Measurements from ENCODE around the gene NPR3.

Gene NPR3

DNA sequence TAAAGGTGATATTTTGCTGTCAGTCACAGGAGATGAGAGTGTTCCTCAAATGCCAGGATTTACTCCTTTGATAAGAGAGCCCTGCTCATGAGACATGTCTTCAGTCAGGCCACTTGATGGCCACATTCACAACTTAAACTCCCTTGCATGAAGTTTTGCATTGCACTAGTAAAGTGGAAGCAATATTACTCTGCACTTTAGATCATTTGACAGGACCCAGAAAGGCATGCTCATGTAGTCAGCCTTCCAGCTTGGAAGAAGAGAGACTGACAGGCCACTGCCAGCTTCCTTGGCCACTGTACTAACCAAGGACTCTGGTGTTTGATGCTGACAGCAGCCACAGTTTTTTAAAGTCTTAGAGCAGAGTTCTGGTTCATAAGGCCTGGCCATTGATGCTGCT is 42.6 kb downstream of the NPR3 start:
- no peaks in the 10 kb centered on the region for H3K4me1 ChIP-seq (ENCODE audit: control insufficient read depth in 1 of 2, insufficient read depth in 2 of 2, low read length in 2 of 2)
- H3K36me3 ChIP-seq (ENCODE audit: control insufficient read depth in 1 of 2, insufficient read depth in 2 of 2, low read length in 2 of 2): no peaks in the 10 kb centered on the region
- no peak overlapping the region for H3K4me3 ChIP-seq (ENCODE audit: low read depth in 1 of 2, low read length in 2 of 2)
- H3K9ac ChIP-seq (ENCODE audit: low read depth in 1 of 2, low read length in 2 of 2): no peak overlapping the region
- H3K9me3 ChIP-seq (ENCODE audit: control insufficient read depth in 1 of 2, low read length in 2 of 2): peaks cover 4 to 5% of the 10 kb centered on the region in 2 donors
- no peak overlapping the region for H3K27ac ChIP-seq (ENCODE audit: low read depth, low read length)
- H3K27me3 ChIP-seq (ENCODE audit: control insufficient read depth in 1 of 2, insufficient read depth in 2 of 2, low read length in 2 of 2): no peaks in the 10 kb centered on the region

DNA sequence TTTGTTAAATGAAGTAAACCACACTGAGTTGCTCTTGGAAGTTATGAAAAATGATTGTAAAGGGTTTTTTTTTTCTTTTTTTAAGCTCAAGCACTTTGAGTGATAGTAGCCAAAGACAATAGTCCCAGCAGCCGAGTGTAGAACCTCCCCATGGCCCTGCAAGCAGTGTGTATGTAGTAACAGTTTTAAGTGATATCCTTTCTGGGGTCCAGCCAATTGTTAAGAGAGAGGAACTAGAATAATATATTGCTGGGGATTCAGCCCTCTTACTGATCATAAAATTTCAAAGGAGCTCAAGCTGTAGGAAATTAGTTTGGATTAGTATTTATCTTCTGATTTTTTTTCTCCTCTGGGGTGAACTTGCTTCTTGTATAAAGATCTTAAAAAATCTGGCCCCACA is 43.2 kb downstream of the NPR3 start:
- Histone ChIP-seq H3K4me3 (ENCODE audit: low read depth in 1 of 2, low read length in 2 of 2) (no peak overlapping the region), H3K36me3 (ENCODE audit: control insufficient read depth in 1 of 2, insufficient read depth in 2 of 2, low read length in 2 of 2) (no peaks in the 10 kb centered on the region), H3K27me3 (ENCODE audit: control insufficient read depth in 1 of 2, insufficient read depth in 2 of 2, low read length in 2 of 2) (no peaks in the 10 kb centered on the region), H3K9me3 (ENCODE audit: control insufficient read depth in 1 of 2, low read length in 2 of 2) (peaks cover 4 to 5% of the 10 kb centered on the region in 2 donors), H3K4me1 (ENCODE audit: control insufficient read depth in 1 of 2, insufficient read depth in 2 of 2, low read length in 2 of 2) (no peaks in the 10 kb centered on the region), H3K27ac (ENCODE audit: low read depth, low read length) (no peak overlapping the region), H3K9ac (ENCODE audit: low read depth in 1 of 2, low read length in 2 of 2) (no peak overlapping the region)

DNA sequence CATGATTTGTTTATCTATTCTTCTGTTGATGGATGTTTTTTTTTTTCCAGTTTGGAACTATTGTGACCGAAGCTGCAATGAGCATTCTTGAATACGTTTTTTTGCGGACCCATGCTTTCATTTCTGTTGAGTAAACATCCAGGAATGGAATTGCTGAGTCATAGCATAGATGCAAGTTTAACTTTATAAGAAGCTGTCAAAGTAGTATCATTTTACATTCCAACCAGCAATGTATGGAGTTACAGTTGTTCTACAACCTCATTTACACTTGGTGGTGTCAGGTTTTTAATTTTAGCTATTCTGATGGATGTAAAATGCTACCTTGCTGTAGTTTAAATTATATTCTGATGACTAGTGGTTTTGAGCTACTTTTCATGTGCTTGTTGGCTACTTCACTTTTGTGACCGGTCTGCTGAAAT is 49.0 kb downstream of the NPR3 start:
- H3K27me3 ChIP-seq (ENCODE audit: control insufficient read depth in 1 of 2, insufficient read depth in 2 of 2, low read length in 2 of 2): no peaks in the 10 kb centered on the region
- H3K36me3 ChIP-seq (ENCODE audit: control insufficient read depth in 1 of 2, insufficient read depth in 2 of 2, low read length in 2 of 2): no peaks in the 10 kb centered on the region
- no peak overlapping the region for H3K4me3 ChIP-seq (ENCODE audit: low read depth in 1 of 2, low read length in 2 of 2)
- no peaks in the 10 kb centered on the region for H3K4me1 ChIP-seq (ENCODE audit: control insufficient read depth in 1 of 2, insufficient read depth in 2 of 2, low read length in 2 of 2)
- peaks cover 4 to 5% of the 10 kb centered on the region in 2 donors for H3K9me3 ChIP-seq (ENCODE audit: control insufficient read depth in 1 of 2, low read length in 2 of 2)
- no peak overlapping the region for H3K9ac ChIP-seq (ENCODE audit: low read depth in 1 of 2, low read length in 2 of 2)
- no peak overlapping the region for H3K27ac ChIP-seq (ENCODE audit: low read depth, low read length)

DNA sequence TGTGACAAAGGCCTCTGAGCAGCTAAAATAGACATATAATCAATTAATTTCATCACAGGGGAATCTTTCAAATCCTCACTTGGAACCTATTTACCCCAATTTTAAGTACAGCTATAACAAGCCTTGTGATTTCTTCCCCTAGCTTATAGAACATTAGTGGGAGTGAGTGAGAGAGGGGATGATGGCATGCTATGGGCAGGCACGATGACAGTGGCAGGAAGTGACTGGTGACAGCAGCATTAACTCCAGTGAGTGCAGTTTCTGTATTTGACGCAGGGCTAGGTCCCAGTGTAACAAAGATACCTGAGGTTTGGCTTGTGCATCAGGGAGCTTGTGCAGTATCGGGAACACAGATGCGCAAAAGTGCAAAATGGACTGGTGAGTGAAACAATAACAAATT is 54.1 kb downstream of the NPR3 start:
- Histone ChIP-seq H3K36me3 (ENCODE audit: control insufficient read depth in 1 of 2, insufficient read depth in 2 of 2, low read length in 2 of 2) (no peaks in the 10 kb centered on the region), H3K27me3 (ENCODE audit: control insufficient read depth in 1 of 2, insufficient read depth in 2 of 2, low read length in 2 of 2) (no peaks in the 10 kb centered on the region), H3K4me3 (ENCODE audit: low read depth in 1 of 2, low read length in 2 of 2) (no peak overlapping the region), H3K27ac (ENCODE audit: low read depth, low read length) (no peak overlapping the region), H3K4me1 (ENCODE audit: control insufficient read depth in 1 of 2, insufficient read depth in 2 of 2, low read length in 2 of 2) (no peaks in the 10 kb centered on the region), H3K9ac (ENCODE audit: low read depth in 1 of 2, low read length in 2 of 2) (no peak overlapping the region), H3K9me3 (ENCODE audit: control insufficient read depth in 1 of 2, low read length in 2 of 2) (no peaks in the 10 kb centered on the region)

DNA sequence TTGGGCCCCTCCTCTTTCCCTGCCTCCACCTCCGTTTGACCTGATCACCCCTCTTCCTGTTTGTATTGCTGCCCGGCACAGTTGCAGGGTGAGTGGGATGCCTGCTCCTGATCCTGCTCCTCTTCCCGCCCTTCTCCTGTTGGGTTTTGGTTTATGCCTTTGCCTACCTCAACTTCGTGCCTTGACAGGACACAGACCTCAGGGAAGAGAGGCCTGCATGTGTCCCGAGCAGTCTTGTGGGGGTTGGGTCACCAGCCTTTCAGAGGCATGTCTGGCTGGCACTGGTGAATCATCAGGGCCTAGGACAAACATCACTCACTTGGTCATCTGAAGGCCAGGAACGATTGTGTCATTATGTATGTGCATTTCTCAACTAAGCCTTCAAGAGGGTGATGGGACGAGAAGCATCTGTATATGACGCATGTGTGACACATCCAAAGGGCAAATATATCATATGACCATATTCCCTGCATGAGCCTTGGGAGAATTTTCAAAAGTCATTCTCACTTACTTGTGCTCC is 56.9 kb downstream of the NPR3 start:
- Histone ChIP-seq H3K9ac (ENCODE audit: low read depth in 1 of 2, low read length in 2 of 2) (no peak overlapping the region), H3K27ac (ENCODE audit: low read depth, low read length) (no peak overlapping the region)

DNA sequence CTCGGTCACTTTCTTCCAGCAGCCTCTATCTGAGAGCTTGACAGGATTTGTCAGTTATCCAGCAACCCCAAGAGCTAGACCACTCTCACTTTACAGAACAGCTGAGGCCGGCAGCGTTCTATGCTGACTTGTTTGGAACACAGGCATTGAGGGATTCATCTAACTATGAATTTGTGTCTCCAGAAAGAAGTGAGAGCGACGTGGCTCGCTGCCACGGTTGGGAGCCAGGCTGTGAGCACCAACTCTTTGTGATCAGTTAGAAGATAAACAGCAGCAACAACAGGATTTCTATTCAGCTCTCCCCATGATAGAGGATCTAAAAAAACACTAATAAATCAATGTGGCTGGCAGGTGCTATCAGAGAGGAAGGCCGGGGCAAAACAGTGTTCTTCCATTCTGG is 58.6 kb downstream of the NPR3 start:
- Histone ChIP-seq H3K9ac (ENCODE audit: low read depth in 1 of 2, low read length in 2 of 2) (no peak overlapping the region), H3K4me1 (ENCODE audit: control insufficient read depth in 1 of 2, insufficient read depth in 2 of 2, low read length in 2 of 2) (no peaks in the 10 kb centered on the region), H3K27me3 (ENCODE audit: control insufficient read depth in 1 of 2, insufficient read depth in 2 of 2, low read length in 2 of 2) (no peaks in the 10 kb centered on the region), H3K4me3 (ENCODE audit: low read depth in 1 of 2, low read length in 2 of 2) (no peak overlapping the region), H3K36me3 (ENCODE audit: control insufficient read depth in 1 of 2, insufficient read depth in 2 of 2, low read length in 2 of 2) (no peaks in the 10 kb centered on the region), H3K27ac (ENCODE audit: low read depth, low read length) (no peak overlapping the region), H3K9me3 (ENCODE audit: control insufficient read depth in 1 of 2, low read length in 2 of 2) (no peaks in the 10 kb centered on the region)

More for the DNA sequence above, 56.9 kb downstream of the NPR3 start:
- no peaks in the 10 kb centered on the region for H3K9me3 ChIP-seq (ENCODE audit: control insufficient read depth in 1 of 2, low read length in 2 of 2)
- no peak overlapping the region for H3K4me3 ChIP-seq (ENCODE audit: low read depth in 1 of 2, low read length in 2 of 2)
- no peaks in the 10 kb centered on the region for H3K27me3 ChIP-seq (ENCODE audit: control insufficient read depth in 1 of 2, insufficient read depth in 2 of 2, low read length in 2 of 2)
- H3K36me3 ChIP-seq (ENCODE audit: control insufficient read depth in 1 of 2, insufficient read depth in 2 of 2, low read length in 2 of 2): no peaks in the 10 kb centered on the region
- H3K4me1 ChIP-seq (ENCODE audit: control insufficient read depth in 1 of 2, insufficient read depth in 2 of 2, low read length in 2 of 2): no peaks in the 10 kb centered on the region

DNA sequence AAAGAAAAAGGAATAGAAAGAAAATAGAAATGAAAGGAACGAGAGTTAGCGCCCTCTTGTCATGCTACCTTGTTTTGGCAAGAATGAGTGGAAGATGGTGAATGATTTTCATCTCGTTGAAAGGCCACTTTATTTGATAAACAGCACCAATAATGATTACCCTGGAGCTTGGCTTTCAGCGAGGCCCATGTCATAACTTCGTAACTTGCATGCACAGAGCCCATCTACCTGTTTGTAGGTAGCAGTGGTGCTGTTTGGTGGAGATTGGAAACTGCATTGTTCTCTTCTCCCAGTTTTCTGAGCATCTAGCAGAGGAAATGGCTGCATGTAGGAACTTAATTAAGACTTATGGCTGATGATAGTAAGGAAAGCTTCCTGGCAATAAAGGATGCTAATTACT is 59.3 kb downstream of the NPR3 start:
- no peaks in the 10 kb centered on the region for H3K9me3 ChIP-seq (ENCODE audit: control insufficient read depth in 1 of 2, low read length in 2 of 2)
- H3K4me3 ChIP-seq (ENCODE audit: low read depth in 1 of 2, low read length in 2 of 2): no peak overlapping the region
- no peak overlapping the region for H3K9ac ChIP-seq (ENCODE audit: low read depth in 1 of 2, low read length in 2 of 2)
- H3K36me3 ChIP-seq (ENCODE audit: control insufficient read depth in 1 of 2, insufficient read depth in 2 of 2, low read length in 2 of 2): no peaks in the 10 kb centered on the region
- H3K27me3 ChIP-seq (ENCODE audit: control insufficient read depth in 1 of 2, insufficient read depth in 2 of 2, low read length in 2 of 2): no peaks in the 10 kb centered on the region
- H3K4me1 ChIP-seq (ENCODE audit: control insufficient read depth in 1 of 2, insufficient read depth in 2 of 2, low read length in 2 of 2): no peaks in the 10 kb centered on the region
- H3K27ac ChIP-seq (ENCODE audit: low read depth, low read length): no peak overlapping the region

DNA sequence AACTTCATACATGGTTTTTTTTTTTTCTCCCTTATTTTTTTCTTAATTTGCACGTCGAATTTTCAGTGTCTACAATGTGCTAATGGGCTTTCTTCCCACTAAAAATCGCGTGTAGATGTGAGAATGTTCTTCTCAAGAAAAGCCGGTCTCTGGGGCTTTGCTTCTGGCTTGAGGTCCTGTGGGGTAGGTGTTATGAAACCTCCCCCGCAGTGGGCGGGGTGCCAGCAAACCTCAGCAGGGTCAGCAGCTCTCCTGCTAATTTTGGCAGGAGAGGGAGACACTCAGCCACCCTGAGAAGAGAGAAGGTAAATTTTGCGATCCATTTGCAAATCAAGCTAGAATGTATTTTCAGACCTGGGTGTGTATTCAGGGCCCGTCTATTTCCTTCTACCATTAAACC is 59.9 kb downstream of the NPR3 start:
- Histone ChIP-seq H3K27ac (ENCODE audit: low read depth, low read length) (no peak overlapping the region), H3K4me3 (ENCODE audit: low read depth in 1 of 2, low read length in 2 of 2) (no peak overlapping the region), H3K27me3 (ENCODE audit: control insufficient read depth in 1 of 2, insufficient read depth in 2 of 2, low read length in 2 of 2) (no peaks in the 10 kb centered on the region), H3K9ac (ENCODE audit: low read depth in 1 of 2, low read length in 2 of 2) (no peak overlapping the region), H3K9me3 (ENCODE audit: control insufficient read depth in 1 of 2, low read length in 2 of 2) (no peaks in the 10 kb centered on the region), H3K36me3 (ENCODE audit: control insufficient read depth in 1 of 2, insufficient read depth in 2 of 2, low read length in 2 of 2) (no peaks in the 10 kb centered on the region), H3K4me1 (ENCODE audit: control insufficient read depth in 1 of 2, insufficient read depth in 2 of 2, low read length in 2 of 2) (no peaks in the 10 kb centered on the region)

DNA sequence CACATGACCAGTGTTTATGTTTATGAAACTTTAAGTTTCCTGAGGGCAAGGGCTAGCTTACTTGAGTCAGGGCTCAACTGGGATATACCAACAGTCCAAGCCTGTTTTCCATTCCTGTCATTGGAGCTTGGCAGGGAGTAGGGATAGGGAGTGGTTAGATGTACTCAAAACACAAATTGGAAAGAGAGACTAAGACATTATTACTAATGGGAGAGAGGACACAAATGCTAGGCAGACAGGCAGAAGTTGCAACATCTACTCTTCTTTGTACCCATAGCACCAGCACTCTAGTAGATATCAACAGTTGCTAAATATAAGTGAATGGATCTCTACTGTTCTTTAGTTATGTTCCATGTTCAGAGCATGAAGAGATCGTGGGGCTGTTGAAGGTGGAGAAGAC is 62.8 kb downstream of the NPR3 start:
- Histone ChIP-seq H3K36me3 (ENCODE audit: control insufficient read depth in 1 of 2, insufficient read depth in 2 of 2, low read length in 2 of 2) (no peaks in the 10 kb centered on the region), H3K4me3 (ENCODE audit: low read depth in 1 of 2, low read length in 2 of 2) (no peak overlapping the region), H3K9me3 (ENCODE audit: control insufficient read depth in 1 of 2, low read length in 2 of 2) (no peaks in the 10 kb centered on the region), H3K4me1 (ENCODE audit: control insufficient read depth in 1 of 2, insufficient read depth in 2 of 2, low read length in 2 of 2) (no peaks in the 10 kb centered on the region), H3K27me3 (ENCODE audit: control insufficient read depth in 1 of 2, insufficient read depth in 2 of 2, low read length in 2 of 2) (no peaks in the 10 kb centered on the region), H3K9ac (ENCODE audit: low read depth in 1 of 2, low read length in 2 of 2) (no peak overlapping the region), H3K27ac (ENCODE audit: low read depth, low read length) (no peak overlapping the region)

DNA sequence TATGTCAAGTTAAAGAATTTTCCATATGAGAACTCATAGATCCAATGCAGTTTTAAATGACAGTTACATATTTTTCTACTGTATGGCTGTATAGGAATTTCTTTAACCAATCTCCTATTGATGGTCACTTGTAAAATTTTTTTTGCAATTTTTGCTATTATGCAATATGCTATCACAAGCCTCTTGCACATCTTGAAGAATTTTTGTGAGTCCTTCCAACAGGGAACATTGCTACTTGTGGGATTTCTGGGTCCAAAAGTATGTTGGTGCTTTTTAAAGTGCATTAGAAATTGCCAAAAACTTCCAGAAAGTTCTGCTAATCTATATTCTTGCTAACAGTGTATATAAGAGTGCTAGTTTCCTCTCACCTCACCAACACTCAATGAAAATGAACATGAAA is 65.1 kb downstream of the NPR3 start:
- H3K9ac ChIP-seq (ENCODE audit: low read depth in 1 of 2, low read length in 2 of 2): no peak overlapping the region
- H3K9me3 ChIP-seq (ENCODE audit: control insufficient read depth in 1 of 2, low read length in 2 of 2): no peaks in the 10 kb centered on the region
- no peaks in the 10 kb centered on the region for H3K36me3 ChIP-seq (ENCODE audit: control insufficient read depth in 1 of 2, insufficient read depth in 2 of 2, low read length in 2 of 2)
- H3K4me3 ChIP-seq (ENCODE audit: low read depth in 1 of 2, low read length in 2 of 2): no peak overlapping the region
- H3K4me1 ChIP-seq (ENCODE audit: control insufficient read depth in 1 of 2, insufficient read depth in 2 of 2, low read length in 2 of 2): no peaks in the 10 kb centered on the region
- H3K27me3 ChIP-seq (ENCODE audit: control insufficient read depth in 1 of 2, insufficient read depth in 2 of 2, low read length in 2 of 2): no peaks in the 10 kb centered on the region
- H3K27ac ChIP-seq (ENCODE audit: low read depth, low read length): no peak overlapping the region

DNA sequence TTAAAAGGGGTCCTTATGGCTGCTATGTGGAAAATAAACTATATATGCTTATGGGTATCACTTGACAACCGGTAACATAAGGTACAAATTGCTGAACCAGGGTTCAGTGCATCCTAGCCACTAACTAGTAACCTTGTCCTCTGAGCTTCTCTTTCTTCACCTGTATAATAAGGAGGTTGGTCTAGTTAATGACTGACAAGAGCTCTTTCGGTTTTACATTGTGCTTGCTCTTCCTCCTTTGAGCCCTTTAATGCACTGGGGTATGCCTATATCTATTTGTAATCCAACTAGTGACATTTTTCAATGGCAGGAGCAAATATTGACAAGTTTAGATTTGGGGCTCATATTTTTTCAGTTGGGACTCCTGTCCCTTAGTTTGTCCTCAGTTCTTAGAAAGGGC is 66.1 kb downstream of the NPR3 start:
- Histone ChIP-seq H3K9ac (ENCODE audit: low read depth in 1 of 2, low read length in 2 of 2) (no peak overlapping the region), H3K27ac (ENCODE audit: low read depth, low read length) (no peak overlapping the region), H3K4me3 (ENCODE audit: low read depth in 1 of 2, low read length in 2 of 2) (no peak overlapping the region), H3K27me3 (ENCODE audit: control insufficient read depth in 1 of 2, insufficient read depth in 2 of 2, low read length in 2 of 2) (no peaks in the 10 kb centered on the region), H3K4me1 (ENCODE audit: control insufficient read depth in 1 of 2, insufficient read depth in 2 of 2, low read length in 2 of 2) (no peaks in the 10 kb centered on the region), H3K9me3 (ENCODE audit: control insufficient read depth in 1 of 2, low read length in 2 of 2) (no peaks in the 10 kb centered on the region), H3K36me3 (ENCODE audit: control insufficient read depth in 1 of 2, insufficient read depth in 2 of 2, low read length in 2 of 2) (no peaks in the 10 kb centered on the region)

Data from duodenal mucosa (tissue), 2 donors.